ENCODE data around the gene RAD9A.

- no peak; the same call in 1 of the 2 replicates for TF ChIP-seq POLR2AphosphoS5 (IDR thresholded peaks at IDR 0.05; ENCODE audit: low read depth, low read length)
- TF ChIP-seq TAF1 (IDR thresholded peaks at IDR 0.05; ENCODE audit: borderline replicate concordance, low read depth, low read length) = no peak
These were observed 39.1 kb upstream of the RAD9A start for GRCh38 chr11:67352546-67353316.

Data from GM12892 (cell line).